ENCODE results near the gene C9orf152.
A peak's percentile ranks its signal among the peaks of the same experiment; 100 is the strongest.
"Not testable (repeated sequence)": the region's sequence is repeated elsewhere in the genome, so short reads cannot be mapped to it uniquely, and the experiment has no call there.

Gene C9orf152

DNA sequence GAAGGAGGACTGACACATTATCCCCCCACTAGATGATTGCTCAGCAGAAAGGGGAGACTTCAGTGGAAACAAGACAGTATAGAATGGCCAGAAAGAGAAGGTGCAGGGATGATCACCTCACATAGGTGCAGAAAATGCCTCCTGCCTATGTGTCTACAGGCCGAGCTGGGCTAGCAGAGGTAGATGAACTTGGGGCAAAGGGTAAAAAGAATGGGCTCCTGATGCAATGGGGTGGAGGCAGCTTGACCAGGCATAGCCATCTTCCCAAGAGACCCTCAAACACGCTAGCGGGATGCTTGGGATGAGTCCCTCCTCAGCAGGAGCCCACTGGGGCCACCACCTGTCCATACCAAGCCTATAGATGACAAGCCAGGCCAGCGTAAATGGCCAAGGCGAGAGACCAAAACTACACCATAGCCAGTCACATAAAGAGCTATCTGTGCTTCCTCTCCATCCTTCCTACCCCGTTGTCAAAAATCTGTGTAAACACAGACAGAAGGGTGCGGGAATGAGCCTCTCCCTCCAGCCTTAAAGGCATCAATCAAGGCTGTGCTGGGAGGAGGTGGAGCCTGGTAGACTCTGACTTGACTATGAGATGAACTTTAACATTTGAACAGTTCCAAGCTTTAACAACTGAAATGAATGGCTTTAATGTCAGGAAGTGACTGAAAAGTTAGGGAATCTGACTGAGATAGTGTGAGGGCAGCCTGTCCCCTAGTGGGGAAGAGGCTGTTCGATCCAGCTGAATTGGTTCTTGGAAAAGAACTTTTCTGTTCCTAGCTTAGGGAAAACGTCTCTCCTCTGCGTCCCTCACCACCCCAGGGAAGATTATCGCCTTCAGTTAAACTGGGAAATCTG, 10.4 kb downstream of the C9orf152 start:
- TF ChIP-seq, protein P1, sequence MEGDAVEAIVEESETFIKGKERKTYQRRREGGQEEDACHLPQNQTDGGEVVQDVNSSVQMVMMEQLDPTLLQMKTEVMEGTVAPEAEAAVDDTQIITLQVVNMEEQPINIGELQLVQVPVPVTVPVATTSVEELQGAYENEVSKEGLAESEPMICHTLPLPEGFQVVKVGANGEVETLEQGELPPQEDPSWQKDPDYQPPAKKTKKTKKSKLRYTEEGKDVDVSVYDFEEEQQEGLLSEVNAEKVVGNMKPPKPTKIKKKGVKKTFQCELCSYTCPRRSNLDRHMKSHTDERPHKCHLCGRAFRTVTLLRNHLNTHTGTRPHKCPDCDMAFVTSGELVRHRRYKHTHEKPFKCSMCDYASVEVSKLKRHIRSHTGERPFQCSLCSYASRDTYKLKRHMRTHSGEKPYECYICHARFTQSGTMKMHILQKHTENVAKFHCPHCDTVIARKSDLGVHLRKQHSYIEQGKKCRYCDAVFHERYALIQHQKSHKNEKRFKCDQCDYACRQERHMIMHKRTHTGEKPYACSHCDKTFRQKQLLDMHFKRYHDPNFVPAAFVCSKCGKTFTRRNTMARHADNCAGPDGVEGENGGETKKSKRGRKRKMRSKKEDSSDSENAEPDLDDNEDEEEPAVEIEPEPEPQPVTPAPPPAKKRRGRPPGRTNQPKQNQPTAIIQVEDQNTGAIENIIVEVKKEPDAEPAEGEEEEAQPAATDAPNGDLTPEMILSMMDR (IDR thresholded peaks at IDR 0.05; ENCODE audit: low read depth, low read length), result peak; percentile 41
- no peak overlapping the region for H3K4me3 ChIP-seq (ENCODE audit: low read depth, low read length)

DNA sequence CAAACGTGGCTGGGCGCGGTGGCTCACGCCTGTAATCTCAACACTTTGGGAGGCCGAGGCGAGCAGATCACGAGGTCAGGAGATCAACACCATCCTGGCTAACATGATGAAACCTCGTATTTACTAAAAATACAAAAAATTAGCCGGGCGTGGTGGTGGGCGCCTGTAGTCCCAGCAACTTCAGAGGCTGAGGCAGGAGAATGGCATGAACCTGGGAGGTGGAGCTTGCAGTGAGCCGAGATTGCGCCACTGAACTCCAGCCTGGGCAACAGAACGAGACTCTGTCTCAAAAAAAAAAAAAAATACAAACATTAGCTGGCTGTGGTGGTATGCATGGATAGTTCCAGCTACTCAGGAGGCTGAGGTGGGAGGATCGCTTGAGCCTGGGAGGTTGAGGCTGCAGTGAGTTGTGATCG, 11.9 kb downstream of the C9orf152 start:
- not testable (repeated sequence) for H3K4me3 ChIP-seq (ENCODE audit: low read depth, low read length)

DNA sequence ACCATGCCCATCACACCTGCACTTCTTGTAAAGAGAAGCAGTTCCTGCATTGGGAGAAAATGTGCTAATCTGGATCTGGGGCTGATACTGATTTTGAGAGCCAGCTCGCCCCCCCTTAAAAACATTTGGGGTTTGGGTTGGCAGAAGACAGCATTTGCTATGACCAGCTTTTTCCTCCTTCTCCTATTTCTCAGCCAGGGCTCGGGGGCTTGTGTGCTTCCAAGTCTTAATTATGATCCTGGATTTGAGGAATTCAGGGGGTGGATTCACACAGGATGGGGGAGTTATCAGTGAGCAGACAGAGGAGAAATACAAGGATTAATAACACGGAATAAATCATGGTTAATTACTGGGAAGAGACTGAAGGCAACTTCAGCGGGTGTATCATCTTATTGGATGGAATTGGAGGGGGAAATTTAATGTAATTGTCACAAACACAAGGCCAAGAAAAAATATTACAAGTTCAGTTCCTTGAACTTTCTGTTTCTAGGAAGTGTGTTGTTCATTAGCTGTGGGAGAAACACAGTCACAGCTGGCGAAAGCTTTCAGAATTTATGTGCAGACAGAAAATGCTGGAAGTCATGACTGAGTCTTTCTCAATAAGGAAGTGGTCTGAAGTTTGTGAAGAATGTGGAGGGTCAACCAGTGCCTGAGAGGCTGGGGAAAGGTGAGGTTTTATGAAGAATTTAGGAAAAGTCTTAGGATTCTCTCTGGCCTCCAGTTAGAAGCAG, 15.3 kb downstream of the C9orf152 start:
- H3K4me3 ChIP-seq (ENCODE audit: low read depth, low read length), result no peak overlapping the region
- TF ChIP-seq, protein P1 (IDR thresholded peaks at IDR 0.05; ENCODE audit: low read depth, low read length), result no peak

DNA sequence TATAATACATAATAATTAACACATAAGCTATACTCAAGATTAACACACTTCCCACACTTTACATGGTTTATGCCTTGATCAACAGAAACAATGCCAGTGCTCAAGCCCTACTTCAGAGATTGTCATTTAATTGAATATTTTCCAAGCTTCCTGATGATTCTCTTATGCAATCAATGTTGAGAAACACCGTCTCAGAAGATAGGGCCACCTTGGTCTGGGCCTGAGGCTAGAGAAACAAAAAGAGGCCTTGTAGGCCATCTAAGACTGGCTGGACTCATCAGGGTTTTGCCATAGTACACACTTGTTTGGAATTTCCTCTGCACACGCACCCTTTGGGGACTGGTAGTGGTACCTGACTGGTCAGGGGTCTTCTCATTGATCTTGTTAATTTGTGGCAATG, 16.3 kb downstream of the C9orf152 start:
- TF ChIP-seq, protein P1 (IDR thresholded peaks at IDR 0.05; ENCODE audit: low read depth, low read length), result no peak
- no peak overlapping the region for H3K4me3 ChIP-seq (ENCODE audit: low read depth, low read length)

DNA sequence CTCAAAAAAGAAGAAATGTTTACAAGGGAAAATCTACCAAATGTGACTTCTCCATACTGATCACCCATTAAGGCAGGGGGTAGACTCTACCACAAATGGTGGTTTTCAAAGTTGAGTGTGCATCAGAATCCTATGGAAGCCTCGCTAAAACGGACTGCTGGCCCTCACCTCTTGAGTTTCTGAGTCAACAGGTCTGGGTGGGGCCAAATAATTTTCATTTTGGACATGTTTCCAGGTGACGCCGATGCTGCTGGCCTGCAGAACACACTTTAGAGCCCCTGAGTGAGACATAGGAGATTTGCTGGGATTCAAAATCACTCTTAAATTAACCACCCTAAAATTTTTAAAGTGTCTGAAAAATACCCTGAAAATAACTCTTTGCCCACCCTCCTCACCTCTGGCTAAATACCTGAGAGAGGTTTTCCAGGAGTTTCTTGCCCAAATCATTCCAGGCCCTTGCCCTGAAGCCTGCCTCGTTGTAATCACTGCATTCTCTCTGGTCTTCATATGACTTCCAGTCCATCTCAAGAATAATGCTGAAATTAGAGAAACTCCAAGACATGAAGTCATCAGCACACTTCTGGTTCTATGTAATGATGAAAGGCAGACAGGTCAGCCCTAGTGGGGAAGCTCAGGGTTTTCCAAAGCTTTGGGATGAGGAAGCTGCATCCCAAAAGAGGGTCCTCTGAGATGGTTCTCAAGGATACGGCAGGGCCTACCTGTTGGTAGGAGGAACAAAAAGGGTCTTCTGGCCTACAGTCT, 18.2 kb downstream of the C9orf152 start:
- TF ChIP-seq, protein P1 (IDR thresholded peaks at IDR 0.05; ENCODE audit: low read depth, low read length), result no peak
- H3K4me3 ChIP-seq (ENCODE audit: low read depth, low read length), result no peak overlapping the region

DNA sequence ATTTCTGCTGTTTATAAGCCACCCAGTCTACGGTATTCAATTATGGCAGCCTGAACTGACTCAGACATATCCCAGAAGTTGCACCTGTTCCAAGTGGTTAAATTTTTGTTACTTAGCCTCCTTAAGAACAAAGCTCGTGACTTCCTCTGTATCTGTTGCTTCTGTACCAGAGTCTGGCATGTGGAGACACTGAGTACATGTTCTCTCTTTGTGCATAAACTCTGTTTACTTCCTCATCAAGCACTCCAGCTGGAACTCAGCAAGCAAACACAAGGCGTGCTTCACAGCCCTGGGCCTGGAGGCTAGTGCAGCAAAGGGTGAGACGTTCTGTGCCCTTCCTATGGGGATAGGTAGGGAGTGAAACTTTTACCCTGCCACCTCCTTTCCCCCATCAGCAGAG, 19.0 kb downstream of the C9orf152 start:
- TF ChIP-seq, protein P1 (IDR thresholded peaks at IDR 0.05; ENCODE audit: low read depth, low read length), result no peak
- no peak overlapping the region for H3K4me3 ChIP-seq (ENCODE audit: low read depth, low read length)

DNA sequence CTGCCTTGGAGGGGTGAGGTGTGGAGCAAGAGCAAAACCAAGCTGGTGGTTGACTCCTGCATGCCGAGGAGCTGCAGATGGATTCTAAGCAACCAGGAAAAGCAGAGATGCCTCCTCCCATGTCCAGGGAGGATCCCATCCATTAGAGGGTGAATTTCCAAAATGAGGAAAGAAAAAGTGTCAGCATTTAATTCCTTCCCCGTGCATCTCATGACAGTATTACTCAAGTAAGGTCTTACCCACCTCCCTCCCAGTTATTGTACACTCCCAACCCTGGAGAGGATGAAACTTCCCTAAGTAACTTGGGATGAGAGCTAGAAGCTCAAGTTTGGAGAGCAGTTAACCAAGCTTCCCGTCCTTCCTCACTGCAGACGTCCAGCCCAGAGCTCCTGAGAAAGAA, 19.9 kb downstream of the C9orf152 start:
- TF ChIP-seq, protein P1 (IDR thresholded peaks at IDR 0.05; ENCODE audit: low read depth, low read length), result no peak
- H3K4me3 ChIP-seq (ENCODE audit: low read depth, low read length), result no peak overlapping the region

All from WI38 (cell line).